GM18868 (cell line): Measurements from ENCODE around the gene FERMT3.
A peak's percentile ranks its signal among the peaks of the same experiment; 100 is the strongest.
"Not testable (repeated sequence)": the region's sequence is repeated elsewhere in the genome, so short reads cannot be mapped to it uniquely, and the experiment has no call there.

ENCODE experiments used
- ATAC-seq: cut with Tn5 transposase; IDR thresholded peaks from one replicate; pipeline ENCODE4 v1.9.1; 2021; ENCODE audit warnings: mild to moderate bottlenecking, moderate library complexity; ENCODE audit not compliant: unreplicated experiment

Gene FERMT3

DNA sequence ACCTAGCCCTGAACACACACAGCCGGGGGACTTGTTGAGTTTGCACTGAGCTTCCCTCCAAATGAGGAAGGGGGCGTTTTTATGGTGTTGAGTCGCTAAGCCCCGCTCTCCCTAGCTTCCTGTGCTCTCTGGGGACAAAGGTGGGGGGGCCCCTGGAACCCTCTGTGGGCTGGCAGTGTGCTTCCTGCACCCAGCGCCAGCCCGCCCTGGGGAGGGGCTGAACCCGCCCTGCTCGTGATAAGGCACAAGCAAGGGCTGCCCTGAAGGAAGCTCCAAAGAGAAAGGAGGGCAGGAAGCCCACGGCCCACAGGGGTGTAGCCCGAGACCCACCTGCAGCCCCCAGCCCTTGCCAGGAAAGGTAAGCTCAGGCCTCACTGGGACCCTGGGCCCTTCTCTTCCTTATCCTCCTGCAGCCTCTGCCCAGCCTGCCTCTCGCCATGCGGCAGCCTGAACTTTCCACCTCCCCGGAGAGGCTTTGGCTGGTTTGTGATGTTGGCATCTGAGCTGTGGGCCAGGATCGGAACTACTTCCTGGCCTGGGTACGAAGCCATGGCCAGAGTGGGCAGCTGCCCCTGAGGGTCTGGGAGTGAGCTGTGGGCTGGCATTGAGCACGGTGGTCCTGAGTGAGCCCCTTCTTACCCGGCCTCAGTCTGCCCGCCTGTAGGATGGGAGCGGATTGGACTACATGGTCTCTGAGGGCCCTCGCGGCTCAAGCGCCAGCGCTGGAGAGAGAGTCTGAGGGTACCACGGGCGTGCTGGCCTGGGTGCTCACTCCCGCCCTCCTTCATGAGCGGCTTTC is at the start of gene FERMT3:
TSS of gene FERMT3 (plus strand) at position 265 of the 799 bp plus-strand sequence. CDS start 644 bp downstream, outside the sequence.
- ATAC-seq = no peak

- no peak for ATAC-seq
Observed at GRCh38 chr11:64157631-64158394, 48.7 kb upstream of the FERMT3 start.

- ATAC-seq = no peak
Observed at GRCh38 chr11:64161037-64161436, 45.5 kb upstream of the FERMT3 start.

DNA sequence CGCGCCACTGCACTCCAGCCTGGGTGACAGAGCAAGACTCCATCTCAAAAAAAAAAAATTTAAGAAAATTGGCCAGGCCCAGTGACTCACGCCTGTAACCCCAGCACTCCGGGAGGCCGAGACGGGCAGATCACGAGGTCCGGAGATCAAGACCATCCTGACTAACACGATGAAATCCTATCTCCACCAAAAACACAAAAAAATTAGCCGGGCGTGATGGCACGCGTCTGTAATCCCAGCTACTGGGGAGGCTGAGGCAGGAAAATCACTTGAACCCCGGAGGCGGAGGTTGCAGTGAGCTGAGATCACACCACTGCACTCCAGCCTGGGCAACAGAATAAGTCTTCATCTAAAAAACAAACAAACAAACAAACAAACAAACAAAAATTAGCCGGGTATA is 43.8 kb upstream of the FERMT3 start:
- not testable (repeated sequence) for ATAC-seq

DNA sequence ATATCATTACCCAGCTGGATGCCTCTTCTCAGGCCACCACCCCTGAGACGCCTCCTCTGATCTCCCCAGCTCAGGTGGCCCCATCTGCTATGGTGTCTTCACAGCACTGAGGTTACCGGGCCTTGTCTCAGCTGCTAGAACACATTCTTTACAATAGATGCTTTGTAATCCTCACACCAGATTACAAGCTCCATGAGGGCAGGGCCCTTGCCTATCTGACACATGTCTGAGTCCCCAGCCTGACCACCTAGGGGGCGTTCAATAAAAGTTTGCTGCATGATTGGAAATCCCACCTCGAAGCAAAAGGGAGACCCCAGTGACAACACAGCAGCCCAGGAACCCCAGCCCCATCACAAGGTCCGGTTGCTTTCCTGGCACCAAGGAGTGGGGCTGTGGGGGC is 42.6 kb upstream of the FERMT3 start:
- ATAC-seq = no peak

DNA sequence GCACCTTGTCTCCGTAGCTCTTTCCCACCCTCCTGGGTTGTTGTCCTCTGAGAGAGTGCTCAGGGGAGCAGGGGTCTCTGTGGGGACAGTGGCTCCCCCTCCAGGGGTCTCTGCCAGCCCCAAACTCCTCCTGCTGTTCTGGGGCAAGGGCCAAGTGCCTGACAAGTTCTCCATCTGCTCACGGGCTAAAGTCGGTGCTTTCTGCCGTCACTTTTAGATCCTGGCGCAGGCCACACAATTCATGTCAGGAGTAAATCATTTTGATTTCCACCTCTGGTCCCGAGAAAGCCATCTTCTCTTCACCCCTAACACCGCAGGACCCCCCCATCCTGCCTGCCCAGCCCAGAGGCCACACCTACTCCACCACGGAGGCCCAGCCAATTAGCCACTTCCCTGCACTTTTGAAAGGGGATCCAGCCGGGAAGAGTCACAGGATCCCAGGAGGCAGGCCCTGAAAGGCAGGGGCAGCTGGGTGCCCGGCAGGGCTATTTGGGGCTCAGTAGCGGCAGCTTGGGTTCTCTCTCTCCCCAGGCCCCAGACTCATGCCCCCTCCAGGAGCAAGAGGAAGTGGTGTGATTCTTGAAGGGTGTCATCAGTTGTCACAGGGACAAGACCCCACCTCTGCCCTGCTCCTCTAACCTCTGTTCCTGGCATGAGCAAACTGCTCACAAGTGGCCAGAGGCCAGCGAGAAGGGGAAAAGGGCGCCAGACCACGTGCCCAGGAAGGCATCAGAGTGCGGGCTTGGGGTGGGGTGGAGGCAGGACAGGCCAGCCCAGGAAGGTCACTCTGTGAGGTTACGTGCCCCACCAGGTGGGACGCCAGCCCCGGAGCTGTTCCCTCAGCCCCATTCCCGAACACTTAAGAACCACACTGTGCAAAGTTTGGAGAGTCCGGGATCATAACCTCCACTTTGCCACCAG is 41.9 kb upstream of the FERMT3 start:
- ATAC-seq = no peak

DNA sequence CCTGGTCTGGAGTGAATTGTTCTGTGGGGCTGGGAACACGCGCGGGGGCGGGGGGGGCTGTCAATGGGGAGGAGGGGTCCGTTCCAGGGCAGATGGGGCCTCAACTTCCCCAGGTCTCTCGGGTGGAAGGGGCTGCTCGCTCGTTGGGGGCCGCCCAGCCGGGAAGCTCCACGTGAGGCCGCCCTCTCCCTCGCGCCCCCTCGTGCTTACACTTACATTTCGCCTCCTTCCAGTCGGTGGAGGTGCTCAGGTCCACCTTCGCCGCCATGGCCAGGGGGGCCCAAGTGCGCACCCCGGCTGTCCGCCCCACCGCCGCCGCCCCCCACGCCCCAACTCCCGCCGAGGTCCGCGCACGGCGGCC is 41.1 kb upstream of the FERMT3 start:
- ATAC-seq = peak; percentile 12

DNA sequence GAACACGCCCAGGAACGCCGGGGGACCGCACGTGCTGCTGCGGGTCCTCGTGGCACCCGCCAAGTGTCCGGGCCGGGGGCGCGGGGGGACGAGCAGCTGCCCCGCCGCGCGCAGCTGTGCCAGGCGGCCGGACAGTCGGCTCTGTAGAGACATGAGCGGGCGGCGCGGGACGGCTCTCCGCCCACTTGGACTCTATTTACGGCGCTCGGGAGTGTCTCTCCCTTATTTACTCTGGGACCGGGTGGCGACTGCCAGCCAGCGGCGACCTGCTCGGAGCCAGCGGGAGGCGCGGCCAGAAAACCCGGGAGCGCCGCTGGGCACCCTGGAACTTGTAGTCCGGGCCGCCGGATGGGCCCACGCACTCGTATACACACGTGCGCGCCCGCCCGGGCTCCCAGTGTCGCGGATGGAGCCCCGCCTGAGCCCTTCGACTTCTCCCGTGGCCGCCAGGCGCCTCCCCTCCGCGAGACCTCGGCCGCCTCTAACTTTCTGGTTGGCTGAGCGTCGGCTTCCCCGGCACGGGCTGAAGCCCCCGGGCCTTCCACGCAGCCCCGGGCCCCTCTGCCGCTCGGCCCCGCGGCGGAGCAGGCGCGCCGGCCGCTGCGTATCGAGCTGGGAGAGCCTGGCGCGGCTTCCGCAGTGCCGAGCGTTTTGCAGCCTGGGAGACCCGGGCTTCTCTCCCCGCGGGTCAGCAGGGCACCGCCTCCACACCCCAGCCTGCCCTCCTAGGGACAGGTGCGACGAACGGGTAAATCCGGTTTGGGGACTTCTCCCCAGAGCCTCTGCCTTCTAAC is 40.5 kb upstream of the FERMT3 start, which contains the start of gene MACROD1:
TSS of gene MACROD1 (minus strand) at position 272 of the 794 bp plus-strand sequence. CDS start at position 153, 119 bp downstream.
- peak; percentile 75 for ATAC-seq

DNA sequence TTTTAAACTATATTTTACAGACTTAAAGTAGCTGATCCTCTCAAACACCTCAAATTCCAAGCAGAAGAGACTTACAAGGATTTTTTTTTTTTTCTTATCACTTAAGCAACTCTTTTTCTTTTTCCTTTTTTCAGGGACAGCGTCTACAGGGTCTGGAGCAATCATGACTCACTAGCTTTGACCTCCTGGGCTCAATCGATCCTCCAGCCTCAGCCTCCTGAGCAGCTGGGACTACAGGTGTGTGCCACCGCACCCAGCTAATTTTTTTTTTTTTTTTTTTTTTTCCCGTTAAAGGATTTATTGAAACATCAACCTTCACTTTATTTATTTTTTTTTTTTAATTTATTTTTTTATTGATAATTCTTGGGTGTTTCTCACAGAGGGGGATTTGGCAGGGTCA is 36.1 kb upstream of the FERMT3 start:
- no peak for ATAC-seq

DNA sequence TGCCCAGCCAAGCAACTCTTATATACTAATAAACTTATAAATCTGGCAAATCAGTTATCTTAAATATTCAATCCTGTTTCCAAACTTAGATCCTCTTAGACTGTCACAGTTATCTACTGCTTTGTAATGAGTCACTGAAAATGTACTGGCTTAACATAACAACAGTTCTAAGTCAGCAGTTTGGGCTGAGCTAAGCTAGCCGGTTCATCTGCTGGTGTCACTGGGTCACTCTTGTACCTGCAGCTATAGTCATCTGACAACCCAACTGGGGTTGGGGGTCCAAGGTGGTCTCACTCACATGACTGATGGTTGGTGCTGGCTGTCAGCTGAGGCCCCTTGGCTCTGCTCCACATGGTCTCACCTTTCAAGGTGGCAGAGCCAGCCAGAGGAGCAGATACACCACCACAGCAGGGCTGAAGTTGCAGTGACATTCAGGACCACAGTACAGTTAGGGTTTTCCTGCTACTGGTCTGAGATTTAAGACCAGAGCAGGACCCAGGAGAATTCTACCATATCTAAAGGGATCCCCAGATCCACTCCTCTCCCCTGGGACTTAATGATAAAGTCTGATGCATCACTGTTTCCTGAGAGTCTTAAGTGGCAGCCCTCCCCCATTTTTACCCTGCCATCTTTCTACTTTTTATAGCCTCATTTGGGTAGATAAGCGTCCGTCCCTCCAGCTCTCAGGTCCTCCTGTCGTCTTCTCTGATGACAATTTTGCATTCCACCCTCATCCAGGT is 32.7 kb upstream of the FERMT3 start:
- no peak for ATAC-seq

- ATAC-seq = no peak
Observed at GRCh38 chr11:64176751-64177150, 29.8 kb upstream of the FERMT3 start.

DNA sequence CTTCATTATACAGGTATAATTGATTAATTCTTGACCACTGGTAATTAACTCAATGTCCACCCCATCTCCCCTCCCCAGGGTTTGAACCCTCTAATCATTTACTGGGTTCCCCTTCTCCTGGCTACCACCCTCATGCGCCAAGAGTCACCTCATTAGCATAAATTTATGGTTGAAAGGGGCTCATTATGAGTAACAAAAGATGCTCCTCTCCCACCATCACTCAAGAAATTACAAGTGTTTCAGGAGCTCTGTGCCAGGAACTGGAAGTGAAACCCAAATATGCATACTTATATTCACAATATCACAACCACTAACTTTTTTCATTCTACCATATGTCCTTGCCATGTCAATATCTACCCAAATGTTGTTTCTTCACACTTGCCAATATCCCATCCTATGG is 28.3 kb upstream of the FERMT3 start:
- no peak for ATAC-seq

DNA sequence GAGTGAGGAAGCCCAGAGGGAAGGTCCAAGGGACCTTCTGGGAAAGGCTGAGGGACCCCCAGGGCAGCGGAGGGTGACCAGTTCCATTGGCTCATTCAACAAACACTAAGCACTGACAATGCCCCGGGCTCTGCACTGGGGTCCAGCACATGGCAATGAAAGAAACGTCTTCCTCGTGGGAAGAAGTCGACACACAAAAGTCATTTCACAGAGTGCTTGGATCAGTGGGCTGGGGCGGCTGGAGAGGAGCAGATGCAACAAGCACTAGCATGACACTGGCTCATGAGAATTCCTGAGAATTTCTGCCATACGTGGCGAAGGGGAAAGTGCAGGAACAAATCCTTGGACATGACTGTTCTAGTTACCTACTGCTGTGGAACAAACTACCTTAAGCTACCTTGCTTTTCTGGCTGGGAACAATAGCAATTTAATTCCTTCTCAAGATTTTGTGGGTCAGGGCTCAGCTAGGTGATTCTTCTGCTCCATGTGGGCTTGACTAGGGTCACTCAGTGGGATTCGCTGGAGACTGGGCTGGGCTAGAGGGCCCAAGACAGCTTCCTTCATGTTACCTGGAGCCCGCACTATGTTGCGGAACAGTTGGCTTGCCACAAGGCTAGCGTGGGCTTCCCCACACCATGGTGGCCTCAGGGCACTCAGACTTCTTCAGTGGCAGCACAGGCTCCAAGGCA is 27.4 kb upstream of the FERMT3 start:
- no peak for ATAC-seq

GRCh38 chr11:64180891-64181290 is 25.6 kb upstream of the FERMT3 start:
- ATAC-seq = no peak

DNA sequence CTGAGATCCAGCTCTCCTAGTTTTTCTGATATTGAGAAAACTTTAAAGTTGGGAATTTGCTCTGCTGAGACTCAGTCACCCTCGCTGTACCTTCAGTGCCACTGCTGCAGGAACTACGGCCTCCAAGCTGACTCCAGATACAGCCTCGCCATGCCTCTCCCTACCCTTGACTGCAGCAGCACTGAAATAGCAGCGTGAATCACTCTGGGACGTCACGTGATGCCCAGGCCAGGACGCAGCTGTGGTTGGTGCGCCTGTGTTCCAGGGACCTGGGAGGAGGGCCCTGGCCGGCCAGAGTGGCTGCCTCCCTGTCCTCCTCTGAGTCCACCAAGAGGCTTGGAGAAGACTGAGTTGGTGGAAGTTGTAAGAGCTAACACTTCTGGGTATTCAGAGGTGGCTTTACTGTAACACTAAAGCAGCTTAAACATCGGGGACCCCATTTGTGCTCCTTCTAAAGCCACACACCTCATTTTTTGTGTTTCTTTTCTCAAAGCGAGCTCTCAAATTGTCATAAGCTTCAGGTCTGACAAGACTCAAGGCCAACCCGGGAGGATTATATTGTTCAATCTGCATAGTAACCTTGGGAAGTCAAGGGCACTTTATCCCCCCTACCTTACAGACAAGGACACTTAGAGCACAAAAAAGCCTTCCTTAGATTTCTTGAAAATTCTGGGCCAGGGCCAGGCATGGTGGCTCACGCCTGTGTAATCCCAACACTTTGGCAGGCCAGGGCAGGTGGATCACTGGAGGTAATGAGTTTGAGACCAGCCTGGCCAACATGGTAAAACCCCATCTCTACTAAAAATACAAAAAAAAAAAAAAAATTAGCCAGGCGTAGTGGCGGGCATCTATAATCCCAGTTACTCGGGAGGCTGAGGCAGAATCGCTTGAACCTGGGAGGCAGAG is 24.8 kb upstream of the FERMT3 start:
- no peak for ATAC-seq

- no peak for ATAC-seq
Observed at GRCh38 chr11:64183890-64184289, 22.6 kb upstream of the FERMT3 start.

DNA sequence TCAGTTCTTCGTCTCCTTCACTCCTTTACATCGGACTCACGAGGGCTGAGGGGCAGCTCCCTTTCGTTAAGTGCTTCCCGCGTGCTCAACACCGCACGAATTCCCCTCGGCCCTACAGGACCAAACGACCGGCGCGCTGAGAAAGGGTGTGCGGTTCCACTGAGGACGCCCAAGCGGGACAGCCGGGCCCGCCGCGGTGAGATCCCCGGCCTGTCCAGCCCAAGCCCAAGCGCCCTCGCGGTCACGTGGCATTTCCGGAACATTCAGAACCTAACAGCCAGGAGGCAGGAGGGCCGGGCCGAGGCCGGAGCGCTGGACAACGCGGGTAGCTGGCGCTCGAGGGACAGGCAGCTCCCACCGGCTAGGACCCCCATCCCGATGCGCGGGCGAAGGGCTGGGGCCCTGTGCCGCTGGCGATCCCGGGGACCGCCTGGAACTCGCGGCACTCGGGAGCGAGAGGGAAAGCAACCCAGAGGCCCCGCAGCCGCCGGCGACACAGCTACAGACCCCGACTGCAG is 21.3 kb upstream of the FERMT3 start:
- ATAC-seq = peak; percentile 14
